ENCODE results near the gene TOMM40L.
A peak's percentile ranks its signal among the peaks of the same experiment; 100 is the strongest.

Gene TOMM40L

DNA sequence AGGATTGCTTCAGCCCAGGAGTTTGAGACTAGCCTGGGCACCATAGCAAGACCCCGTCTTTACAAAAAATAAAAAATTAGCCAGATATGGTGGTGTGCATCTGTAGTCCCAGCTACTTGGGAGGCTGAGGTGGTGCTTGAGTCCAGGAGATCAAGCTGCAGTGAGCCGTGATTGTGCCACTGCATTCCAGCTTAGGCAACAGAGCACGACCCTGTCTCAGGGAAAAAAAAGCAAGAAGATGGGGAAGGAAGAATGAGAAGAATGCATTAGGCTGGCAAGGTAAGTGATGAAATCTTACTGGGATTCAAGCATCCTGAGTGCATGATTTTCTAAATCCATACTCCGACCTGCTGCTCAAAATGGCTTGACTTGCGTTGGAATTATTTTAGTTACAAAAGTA lies 39.4 kb downstream of the TOMM40L start:
- no peak for DNase-seq (ENCODE audit: low read depth)
- no peak overlapping the region for H3K4me3 ChIP-seq (ENCODE audit: low read depth, low read length)
- TF ChIP-seq MYC (IDR thresholded peaks at IDR 0.05; ENCODE audit: low read depth, low read length) (no peak), POLR2A (IDR thresholded peaks at IDR 0.05; ENCODE audit: extremely low read depth, insufficient read length) (no peak)
- TF ChIP-seq, protein P1, sequence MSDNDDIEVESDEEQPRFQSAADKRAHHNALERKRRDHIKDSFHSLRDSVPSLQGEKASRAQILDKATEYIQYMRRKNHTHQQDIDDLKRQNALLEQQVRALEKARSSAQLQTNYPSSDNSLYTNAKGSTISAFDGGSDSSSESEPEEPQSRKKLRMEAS (IDR thresholded peaks at IDR 0.05; ENCODE audit: low read depth, low read length) = no peak
- TF ChIP-seq, protein P2, sequence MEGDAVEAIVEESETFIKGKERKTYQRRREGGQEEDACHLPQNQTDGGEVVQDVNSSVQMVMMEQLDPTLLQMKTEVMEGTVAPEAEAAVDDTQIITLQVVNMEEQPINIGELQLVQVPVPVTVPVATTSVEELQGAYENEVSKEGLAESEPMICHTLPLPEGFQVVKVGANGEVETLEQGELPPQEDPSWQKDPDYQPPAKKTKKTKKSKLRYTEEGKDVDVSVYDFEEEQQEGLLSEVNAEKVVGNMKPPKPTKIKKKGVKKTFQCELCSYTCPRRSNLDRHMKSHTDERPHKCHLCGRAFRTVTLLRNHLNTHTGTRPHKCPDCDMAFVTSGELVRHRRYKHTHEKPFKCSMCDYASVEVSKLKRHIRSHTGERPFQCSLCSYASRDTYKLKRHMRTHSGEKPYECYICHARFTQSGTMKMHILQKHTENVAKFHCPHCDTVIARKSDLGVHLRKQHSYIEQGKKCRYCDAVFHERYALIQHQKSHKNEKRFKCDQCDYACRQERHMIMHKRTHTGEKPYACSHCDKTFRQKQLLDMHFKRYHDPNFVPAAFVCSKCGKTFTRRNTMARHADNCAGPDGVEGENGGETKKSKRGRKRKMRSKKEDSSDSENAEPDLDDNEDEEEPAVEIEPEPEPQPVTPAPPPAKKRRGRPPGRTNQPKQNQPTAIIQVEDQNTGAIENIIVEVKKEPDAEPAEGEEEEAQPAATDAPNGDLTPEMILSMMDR (IDR thresholded peaks at IDR 0.05; ENCODE audit: low read depth, low read length) = no peak

DNA sequence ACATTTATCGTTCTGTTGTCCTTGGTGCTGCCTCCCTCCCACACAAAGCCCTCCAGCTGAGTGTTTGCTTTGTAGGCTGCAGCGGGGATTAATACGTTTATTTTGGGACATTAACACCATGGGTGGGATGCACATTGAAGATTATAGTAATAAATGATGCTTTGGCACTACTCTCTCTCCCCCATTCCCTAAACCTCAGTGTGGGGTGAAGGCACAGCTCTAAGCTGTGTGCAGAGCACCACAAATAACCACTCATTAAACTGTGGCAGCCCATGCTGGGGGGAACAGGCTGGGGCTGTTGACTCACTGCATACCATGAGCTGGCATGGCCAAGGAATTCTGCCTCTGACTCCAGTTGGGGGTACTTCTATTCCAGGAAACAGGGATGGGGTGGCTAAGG lies 40.3 kb downstream of the TOMM40L start:
- TF ChIP-seq POLR2A (IDR thresholded peaks at IDR 0.05; ENCODE audit: extremely low read depth, insufficient read length) = no peak
- TF ChIP-seq, protein P1 (IDR thresholded peaks at IDR 0.05; ENCODE audit: low read depth, low read length) = no peak
- TF ChIP-seq, protein P2 (IDR thresholded peaks at IDR 0.05; ENCODE audit: low read depth, low read length) = no peak
- TF ChIP-seq MYC (IDR thresholded peaks at IDR 0.05; ENCODE audit: low read depth, low read length) = no peak
- DNase-seq (ENCODE audit: low read depth) = no peak
- H3K4me3 ChIP-seq (ENCODE audit: low read depth, low read length) = no peak overlapping the region

DNA sequence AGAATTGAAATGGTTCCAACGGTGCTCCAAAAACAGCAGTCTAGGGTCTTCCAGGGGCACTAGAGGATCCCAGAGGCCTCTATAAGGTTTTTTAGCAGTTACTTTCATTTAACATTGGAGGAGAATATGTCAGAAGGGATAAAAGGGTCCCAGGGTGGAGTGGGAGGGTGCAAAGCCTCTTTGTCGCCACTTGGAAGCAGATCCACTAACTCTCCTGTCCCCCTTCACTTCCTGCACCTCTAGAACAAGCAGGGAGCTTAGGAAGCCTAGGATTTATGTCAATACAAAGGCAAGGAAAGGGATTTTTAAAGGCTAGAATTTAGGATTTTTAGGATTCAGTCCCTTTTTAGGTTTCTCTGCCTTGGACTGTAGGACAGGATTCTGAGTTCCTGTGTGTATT lies 41.0 kb downstream of the TOMM40L start:
- TF ChIP-seq, protein P2 (IDR thresholded peaks at IDR 0.05; ENCODE audit: low read depth, low read length) = no peak
- TF ChIP-seq POLR2A (IDR thresholded peaks at IDR 0.05; ENCODE audit: extremely low read depth, insufficient read length) = no peak
- DNase-seq (ENCODE audit: low read depth) = no peak
- H3K4me3 ChIP-seq (ENCODE audit: low read depth, low read length) = no peak overlapping the region

DNA sequence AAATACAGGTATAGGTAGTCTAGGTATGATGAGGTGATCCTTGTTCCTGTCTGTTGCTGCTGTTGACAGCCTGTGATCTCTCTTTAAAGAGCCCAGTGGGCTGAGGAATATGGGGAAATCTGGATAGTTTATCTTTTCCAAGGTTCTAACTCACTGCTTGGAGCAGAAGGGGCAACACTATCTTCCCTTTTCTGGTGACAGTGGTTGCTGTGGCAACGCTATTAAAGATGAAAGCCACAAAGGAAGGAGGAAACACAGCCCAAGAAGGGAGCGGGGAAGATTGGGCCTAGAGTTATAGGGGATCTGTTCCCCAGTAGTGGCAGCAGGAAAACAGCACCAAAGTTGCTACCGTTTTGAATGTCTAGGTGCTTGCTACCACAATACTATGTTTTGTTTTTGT lies 41.5 kb downstream of the TOMM40L start:
- DNase-seq (ENCODE audit: low read depth) = peak; percentile 59
- H3K4me3 ChIP-seq (ENCODE audit: low read depth, low read length) = no peak overlapping the region
- TF ChIP-seq, protein P1 (IDR thresholded peaks at IDR 0.05; ENCODE audit: low read depth, low read length) = no peak
- TF ChIP-seq, protein P2 (IDR thresholded peaks at IDR 0.05; ENCODE audit: low read depth, low read length) = no peak
- TF ChIP-seq POLR2A (IDR thresholded peaks at IDR 0.05; ENCODE audit: extremely low read depth, insufficient read length) (no peak), MYC (IDR thresholded peaks at IDR 0.05; ENCODE audit: low read depth, low read length) (no peak)

DNA sequence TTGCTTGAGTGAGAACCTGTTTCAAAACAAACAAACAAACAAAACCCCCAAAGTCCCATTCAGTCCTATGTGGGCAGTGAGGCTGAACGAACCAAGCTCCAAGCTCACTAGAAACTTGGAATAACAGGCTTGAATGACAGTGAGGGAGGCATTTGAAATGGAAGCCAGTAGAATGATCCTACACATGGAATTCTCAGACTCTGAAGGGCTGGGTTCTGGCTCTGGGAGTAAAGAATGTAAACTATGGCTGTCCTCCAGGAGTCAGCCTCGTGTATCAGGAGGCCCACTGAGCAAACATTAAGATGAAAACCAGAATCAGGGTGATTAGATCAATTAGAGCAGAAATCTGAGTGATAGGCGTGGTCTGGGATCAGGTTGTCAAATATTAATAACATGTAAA lies 47.5 kb downstream of the TOMM40L start:
- TF ChIP-seq, protein P2 (IDR thresholded peaks at IDR 0.05; ENCODE audit: low read depth, low read length) = no peak
- TF ChIP-seq, protein P1 (IDR thresholded peaks at IDR 0.05; ENCODE audit: low read depth, low read length) = no peak
- TF ChIP-seq POLR2A (IDR thresholded peaks at IDR 0.05; ENCODE audit: extremely low read depth, insufficient read length) (no peak), MYC (IDR thresholded peaks at IDR 0.05; ENCODE audit: low read depth, low read length) (no peak)
- DNase-seq (ENCODE audit: low read depth) = no peak

DNA sequence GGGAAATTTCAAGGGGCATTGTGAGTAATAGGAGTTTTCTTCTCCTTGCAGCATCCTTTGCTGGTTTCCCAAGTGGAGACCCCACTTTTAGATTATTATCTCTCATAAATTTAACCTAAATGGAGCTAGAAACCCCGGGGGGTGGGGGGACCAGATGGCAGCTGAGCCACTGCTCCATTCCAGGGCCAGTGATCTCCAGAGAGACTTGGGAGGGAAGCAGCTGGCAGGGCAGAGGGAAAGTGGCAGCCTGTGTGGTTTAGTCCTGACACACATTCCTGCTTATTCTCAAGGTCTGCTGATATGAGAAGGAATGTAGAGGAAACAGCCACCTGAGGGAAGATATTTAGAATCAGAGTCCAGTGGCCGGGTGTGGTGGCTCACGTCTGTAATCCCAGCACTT lies 49.0 kb downstream of the TOMM40L start:
- TF ChIP-seq MYC (IDR thresholded peaks at IDR 0.05; ENCODE audit: low read depth, low read length) (no peak), POLR2A (IDR thresholded peaks at IDR 0.05; ENCODE audit: extremely low read depth, insufficient read length) (no peak)
- TF ChIP-seq, protein P1 (IDR thresholded peaks at IDR 0.05; ENCODE audit: low read depth, low read length) = no peak
- TF ChIP-seq, protein P2 (IDR thresholded peaks at IDR 0.05; ENCODE audit: low read depth, low read length) = no peak
- no peak for DNase-seq (ENCODE audit: low read depth)
- no peak overlapping the region for H3K4me3 ChIP-seq (ENCODE audit: low read depth, low read length)

More for the DNA sequence above, 47.5 kb downstream of the TOMM40L start:
- no peak overlapping the region for H3K4me3 ChIP-seq (ENCODE audit: low read depth, low read length)
